SU-DHL-6 (cell line): Measurements from ENCODE around the gene FPR2.

Experiments
- EZH2phosphoT487 ChIP-seq: fragments of 200-600 bp; sonication (generic), shearing (Covaris generic); conservative IDR thresholded peaks from 2 replicates; pipeline ENCODE4 v1.6.1; 2018; ENCODE audit warnings: mild to moderate bottlenecking, antibody characterized with exemption, low read length, moderate library complexity, mixed read lengths
- TF ChIP-seq, protein P1 (sequence below): fragments of 200-600 bp; sonication (generic); IDR thresholded peaks from one replicate; pipeline ENCODE4 v1.5.1; 2017; ENCODE audit warnings: antibody characterized with exemption, mild to moderate bottlenecking, low read length, moderate library complexity; ENCODE audit not compliant: insufficient read depth, poor library complexity, severe bottlenecking

DNA sequence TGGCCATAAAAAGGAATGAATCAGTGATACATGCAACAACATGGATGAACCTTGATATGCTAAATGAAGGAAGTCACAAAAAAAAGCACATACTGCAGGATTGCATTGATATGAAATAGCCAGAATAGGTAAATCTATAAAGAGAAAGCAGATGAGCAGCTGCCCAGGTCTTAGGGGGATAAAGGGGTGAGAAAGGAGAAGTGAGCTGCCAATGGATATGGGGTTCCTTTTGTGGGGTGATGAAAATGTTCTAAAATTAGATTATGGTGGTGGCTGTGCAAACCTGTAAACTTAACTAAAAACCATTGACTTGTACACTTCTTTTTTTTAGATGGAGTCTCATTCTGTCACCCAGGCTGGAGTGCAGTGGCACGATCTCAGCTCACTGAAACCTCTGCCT, 49.3 kb upstream of the FPR2 start:
- TF ChIP-seq, protein P1, sequence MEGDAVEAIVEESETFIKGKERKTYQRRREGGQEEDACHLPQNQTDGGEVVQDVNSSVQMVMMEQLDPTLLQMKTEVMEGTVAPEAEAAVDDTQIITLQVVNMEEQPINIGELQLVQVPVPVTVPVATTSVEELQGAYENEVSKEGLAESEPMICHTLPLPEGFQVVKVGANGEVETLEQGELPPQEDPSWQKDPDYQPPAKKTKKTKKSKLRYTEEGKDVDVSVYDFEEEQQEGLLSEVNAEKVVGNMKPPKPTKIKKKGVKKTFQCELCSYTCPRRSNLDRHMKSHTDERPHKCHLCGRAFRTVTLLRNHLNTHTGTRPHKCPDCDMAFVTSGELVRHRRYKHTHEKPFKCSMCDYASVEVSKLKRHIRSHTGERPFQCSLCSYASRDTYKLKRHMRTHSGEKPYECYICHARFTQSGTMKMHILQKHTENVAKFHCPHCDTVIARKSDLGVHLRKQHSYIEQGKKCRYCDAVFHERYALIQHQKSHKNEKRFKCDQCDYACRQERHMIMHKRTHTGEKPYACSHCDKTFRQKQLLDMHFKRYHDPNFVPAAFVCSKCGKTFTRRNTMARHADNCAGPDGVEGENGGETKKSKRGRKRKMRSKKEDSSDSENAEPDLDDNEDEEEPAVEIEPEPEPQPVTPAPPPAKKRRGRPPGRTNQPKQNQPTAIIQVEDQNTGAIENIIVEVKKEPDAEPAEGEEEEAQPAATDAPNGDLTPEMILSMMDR = no peak
- TF ChIP-seq EZH2phosphoT487 = no peak
